GM21360 (cell line): Measurements from ENCODE around the gene DDR2.

Experiments
- ATAC-seq: cut with Tn5 transposase; IDR thresholded peaks from one replicate; pipeline ENCODE4 v1.9.1; 2021; ENCODE audit warnings: mild to moderate bottlenecking, moderate library complexity; ENCODE audit not compliant: unreplicated experiment

Gene DDR2

DNA sequence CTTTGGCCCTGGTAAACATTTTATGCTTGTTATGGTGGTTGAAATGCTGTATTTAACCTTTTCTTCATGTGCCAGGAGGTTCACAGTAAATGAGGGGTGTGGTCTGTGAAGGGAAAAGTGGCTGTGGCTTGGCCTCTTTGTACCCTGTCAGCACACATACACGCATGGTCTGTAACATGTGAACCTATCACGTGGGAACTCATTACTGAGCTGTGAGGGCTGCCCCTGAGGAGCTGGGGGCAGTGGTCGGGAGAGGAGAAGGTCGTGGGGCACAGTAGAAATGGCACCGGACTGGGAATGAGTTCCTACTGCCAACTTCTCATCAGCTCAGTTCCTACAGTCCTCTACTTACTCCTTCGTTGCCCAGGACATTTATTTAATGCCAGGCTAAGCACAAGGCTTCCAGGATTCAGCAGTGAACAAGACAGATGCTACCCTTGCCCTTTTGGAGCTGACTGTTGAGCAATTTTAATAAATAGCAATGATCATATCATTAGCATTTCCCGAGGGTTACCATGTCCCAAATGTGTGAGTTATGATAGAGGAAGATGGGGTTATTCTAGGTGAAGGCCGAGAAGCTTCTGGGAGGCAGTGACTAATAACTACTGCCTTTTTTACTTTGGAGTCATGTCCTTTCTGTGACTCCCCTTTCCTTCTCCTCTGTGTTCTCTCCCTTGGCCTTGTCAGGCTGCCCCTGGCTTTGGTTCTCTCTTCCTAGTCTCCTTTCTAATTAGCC is 38.8 kb downstream of the DDR2 start:
- no peak for ATAC-seq

DNA sequence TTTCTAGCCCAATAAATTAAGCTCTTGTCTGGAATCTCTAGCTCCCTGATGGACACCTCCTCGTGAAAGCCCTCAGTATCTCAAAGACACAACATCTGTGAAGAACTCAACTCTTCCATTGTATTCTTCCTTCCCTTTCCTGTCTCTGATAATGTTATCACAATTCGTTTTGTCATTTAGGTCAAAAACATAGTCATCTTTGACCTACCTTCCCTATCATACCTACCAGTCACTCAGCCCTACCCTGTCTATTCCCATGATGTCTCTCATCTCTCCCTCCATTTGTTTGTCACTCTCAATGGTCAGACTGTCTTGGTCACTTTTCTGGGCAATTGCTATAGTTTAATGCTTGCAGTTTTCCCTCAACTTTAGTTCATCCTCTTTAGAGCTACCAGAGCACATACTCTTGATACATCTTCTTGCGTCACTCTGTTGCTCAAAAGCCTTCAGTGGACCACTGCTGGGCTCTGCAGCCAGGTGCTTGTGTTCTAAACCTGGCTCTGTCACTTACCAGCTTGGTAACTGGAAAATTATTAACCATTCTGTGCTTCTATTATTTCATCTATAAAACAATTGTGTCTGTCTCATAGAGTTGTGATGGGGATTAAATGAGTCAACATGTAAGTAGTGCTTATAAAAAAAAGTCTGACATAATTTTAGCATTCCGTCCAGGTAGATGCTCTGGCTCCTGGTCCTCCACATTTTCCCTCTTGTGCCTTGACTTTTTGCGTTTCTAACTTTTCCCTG is 39.6 kb downstream of the DDR2 start:
- no peak for ATAC-seq

DNA sequence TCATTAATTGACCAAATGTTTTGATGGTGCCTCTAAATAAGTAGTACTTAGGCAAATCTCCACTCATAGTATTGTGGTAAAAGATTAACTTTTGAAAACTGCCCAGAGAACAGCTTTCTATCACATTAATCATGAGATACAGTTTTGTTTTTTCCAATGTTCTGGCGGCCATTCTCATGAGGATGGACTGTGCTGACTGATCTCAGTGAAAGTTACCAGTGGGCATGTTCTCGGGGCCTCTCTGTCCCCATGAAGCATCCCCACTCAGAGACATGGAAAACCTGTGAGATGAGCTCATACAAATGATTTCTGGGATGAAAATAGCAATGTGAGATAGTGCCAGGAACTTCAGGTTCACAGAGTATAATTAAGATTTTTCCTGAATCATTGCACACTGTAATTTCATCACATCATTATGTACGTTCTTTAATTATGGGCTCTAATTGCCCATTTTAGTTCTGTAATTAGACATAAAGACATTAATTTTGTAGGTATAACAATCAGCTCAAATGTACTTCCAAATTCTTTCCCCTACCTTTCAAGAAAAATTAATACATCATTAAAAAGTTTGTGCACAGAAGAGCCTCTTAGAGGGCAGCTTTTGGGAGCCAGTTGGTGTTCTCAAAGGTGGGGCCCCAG is 40.5 kb downstream of the DDR2 start:
- no peak for ATAC-seq

GRCh38 chr1:162674034-162674608 is 41.9 kb downstream of the DDR2 start:
- no peak for ATAC-seq

- ATAC-seq = no peak
Measured at GRCh38 chr1:162676087-162676486, 43.8 kb downstream of the DDR2 start.

GRCh38 chr1:162676750-162677149 is 44.5 kb downstream of the DDR2 start:
- no peak for ATAC-seq

- ATAC-seq = no peak
Measured at GRCh38 chr1:162677607-162678371, 45.5 kb downstream of the DDR2 start.

DNA sequence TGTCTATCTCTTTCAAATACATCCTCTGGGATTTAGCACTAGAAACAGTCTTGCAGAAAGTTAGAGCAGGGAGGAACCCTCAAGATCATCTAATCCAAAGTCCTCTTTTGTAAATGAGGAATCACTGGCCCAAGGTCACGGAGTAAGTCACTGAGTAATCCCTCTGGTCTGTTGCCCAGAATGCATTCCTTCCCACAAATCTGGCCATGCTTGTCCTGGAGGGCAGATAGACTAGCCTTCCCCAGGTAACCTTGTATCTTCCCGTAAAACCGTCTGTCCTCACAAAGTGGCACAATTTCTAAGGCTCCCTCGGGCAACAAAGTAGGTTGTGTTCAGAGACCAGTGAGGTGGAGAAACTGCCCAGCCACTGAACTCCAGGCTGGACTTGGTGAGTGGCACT is 46.2 kb downstream of the DDR2 start:
- ATAC-seq = no peak

DNA sequence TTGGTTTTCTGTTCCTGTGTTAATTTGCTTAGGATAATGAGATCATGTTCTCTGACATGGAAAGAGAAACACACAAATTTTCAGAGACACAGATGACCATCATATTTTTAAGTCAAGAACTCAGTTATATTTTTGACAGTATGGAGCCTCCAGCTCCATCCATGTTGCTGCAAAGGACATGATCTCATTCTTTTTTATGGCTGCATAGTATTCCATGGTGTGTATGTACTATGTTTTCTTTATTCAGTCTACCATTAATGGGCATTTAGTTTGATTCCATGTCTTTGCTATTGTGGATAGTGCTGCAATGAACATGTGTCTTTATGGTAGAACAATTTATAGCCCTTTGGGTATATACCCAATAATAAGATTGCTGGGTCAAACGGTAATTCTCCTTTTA is 47.0 kb downstream of the DDR2 start:
- no peak for ATAC-seq

- no peak for ATAC-seq
Measured at GRCh38 chr1:162680419-162681121, 48.3 kb downstream of the DDR2 start.

GRCh38 chr1:162681122-162681436 is 48.8 kb downstream of the DDR2 start:
- ATAC-seq = no peak

DNA sequence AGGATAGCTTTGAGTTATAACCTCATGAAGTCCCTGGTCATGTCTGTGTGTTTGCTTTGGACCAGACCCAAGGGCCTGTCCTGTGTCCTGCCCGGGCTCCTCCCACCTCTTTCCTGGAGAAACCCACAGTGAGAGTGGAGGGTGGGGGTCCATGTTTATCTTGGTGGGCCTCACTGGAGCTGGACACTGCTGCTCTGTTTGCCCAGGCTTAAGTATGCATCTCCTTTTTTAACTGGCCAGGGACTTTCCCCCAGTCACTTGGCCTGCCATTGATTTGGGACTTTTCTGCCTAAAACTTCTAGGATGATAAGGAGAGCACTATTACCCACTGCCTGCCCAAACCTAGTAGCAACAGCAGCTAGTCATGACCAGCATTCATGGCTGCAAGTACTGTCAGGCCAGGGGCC is 49.8 kb downstream of the DDR2 start:
- no peak for ATAC-seq

- no peak for ATAC-seq
Measured at GRCh38 chr1:162687870-162688269, 55.6 kb downstream of the DDR2 start.

DNA sequence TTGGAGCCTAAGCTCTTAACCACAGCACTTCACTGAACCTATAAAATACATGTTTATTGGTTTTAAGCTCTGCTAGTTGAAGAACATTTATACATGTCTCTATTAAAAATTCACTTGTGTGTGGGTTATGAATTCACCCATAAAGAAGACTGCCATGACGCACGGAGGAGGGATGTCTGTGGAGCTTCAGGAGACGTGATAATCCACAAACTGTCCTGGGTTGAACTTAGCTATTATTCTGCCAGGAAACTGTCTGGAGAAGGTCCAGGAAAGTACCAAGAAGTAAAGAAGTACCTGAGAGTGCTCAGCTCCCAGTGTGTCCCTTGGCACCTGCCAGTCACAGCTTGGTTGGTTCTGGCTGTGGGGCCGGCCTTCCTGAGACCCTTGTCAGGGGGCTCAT is 56.3 kb downstream of the DDR2 start:
- no peak for ATAC-seq

DNA sequence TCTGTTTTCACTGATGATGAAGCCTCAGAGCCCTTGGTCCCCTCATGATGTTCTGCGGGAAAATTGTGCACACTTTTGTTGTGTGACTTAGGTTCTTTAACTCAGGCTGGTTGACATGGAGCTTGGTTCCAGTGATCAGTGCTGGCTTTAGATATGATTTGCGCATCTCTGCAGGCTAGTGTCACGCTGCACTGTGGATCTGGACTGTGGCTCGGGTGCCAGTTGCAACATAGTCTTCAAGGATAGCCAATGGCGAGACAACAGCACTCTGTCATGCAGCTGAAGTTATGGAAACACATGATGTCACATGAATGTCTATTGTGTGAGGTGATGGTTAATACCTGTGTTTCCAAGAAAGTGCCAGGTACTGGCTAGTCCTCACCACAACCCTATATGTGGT is 56.7 kb downstream of the DDR2 start:
- ATAC-seq = no peak

DNA sequence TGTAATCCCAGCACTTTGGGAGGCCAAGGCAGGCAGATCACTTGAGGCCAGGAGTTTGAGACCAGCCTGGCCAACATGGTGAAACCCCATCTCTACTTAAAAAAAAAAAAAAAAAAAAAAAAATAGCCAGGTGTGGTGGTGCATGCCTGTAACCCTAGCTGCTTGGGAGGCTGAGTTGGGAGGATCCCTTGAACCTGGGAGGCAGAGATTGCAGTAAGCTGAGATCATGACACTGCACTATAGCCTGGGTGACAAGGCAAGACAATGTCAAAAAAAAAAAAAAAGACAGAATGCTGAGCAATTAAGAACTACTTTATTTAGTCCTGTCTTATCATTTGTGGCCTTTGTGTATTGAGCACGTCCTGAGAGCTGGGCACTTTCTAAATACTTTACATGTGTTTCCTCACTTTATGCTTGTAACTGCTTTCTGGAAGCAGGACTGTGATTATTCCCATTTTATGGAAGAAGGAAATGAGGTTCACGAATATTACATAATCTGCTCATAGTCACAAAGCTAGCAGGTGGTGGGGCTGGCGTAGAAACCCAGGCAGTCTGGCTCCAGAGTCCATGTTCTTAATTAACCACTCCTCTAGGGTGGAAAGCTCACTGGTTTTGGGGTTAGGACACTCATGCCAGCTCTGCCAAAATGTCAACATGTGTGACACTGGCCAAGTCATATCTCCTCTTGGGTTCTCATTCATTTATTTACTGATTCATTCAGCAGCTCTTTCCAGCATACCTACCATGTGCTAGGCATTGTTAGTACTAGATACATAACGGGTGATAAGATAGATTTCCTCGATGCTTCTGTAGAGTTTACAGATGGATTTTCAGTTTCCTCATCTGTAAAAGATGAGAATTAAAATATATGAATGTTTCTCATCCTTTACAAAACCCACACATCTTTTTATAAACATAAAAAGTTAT is 57.7 kb downstream of the DDR2 start:
- ATAC-seq = no peak

DNA sequence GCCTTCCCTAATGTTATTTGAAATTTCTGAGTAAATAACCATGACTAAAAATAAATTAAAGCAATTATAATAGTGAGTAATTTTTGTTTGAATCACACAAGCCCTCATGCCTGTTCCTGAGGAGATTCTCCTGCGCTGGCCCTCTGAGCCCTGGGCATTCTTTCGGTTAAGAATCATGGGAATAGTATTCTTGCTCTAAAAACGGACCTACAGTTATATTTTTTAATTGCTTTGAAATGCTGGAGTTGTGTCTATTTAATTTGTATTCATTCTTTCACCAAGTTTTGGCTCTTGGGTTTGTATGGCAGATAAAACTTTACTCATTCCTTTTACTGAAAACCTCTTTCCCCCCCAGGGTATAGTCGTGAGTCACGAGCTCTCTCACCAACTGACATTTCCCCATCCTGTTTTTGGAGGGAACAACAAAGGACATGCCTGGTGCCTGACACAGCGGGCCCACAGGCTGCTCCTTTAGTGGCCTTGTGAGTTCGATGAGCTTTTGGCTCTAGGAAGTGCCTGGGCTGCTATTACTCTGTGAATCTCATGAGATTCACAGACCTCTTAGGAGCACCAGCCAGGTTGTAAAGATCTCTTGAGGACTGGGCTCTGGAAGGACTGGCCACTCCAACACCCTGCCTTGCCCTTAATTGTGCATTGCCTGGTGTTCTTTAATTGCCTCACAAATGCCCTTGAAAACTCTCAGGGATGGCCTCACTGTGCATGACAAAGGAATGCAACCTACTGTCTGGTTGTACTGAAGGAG is 58.6 kb downstream of the DDR2 start:
- ATAC-seq = no peak

- ATAC-seq = no peak
Measured at GRCh38 chr1:162691999-162692575, 59.8 kb downstream of the DDR2 start.
